Naive thymus-derived CD4-positive, alpha-beta T cell (primary cell): ENCODE results near the gene RAB11B. TPM values are rescaled to one million over a fixed set of nuclear protein-coding genes. Genes with fewer than 3 reads are reported as not detected.
"Not testable (repeated sequence)": the region's sequence is repeated elsewhere in the genome, so short reads cannot be mapped to it uniquely, and the experiment has no call there.

Experiments used
- ATAC-seq: fragments of 150-1000 bp; cut with Tn5 transposase; 2 replicates; pipeline ENCODE4 v1.10.0; 2021; ENCODE audit warnings: mild to moderate bottlenecking, moderate library complexity
- CTCF ChIA-PET: fragments of 350-600 bp; sonication (Branson Sonifier 250); formaldehyde crosslinking; loops from one replicate; lab custom pipeline; 2021; ENCODE audit warnings: antibody characterized with exemption; lab: Charles Lee
- POLR2A ChIA-PET: fragments of 350-600 bp; sonication (Branson Sonifier 250); formaldehyde crosslinking; loops from one replicate; lab custom pipeline; 2021; ENCODE audit warnings: antibody characterized with exemption, inconsistent platforms; lab: Charles Lee
- DNase-seq, 9 donors: peaks; one replicate each; pipeline versions ENCODE4 v3.0.0 to v3.0.0-alpha.2; 2020 to 2022; ENCODE audit warnings: mixed read lengths in 1 of 9
- H3K27ac ChIP-seq: one replicate; pipeline ENCODE4 v1.7.0; 2013; ENCODE audit warnings: mild to moderate bottlenecking, low read depth, low read length, moderate library complexity
- H3K27me3 ChIP-seq, 2 donors: one replicate each; pipeline ENCODE4 v1.7.0; 2013; ENCODE audit warnings: low read length in 2 of 2, mild to moderate bottlenecking in 2 of 2, moderate library complexity in 2 of 2; ENCODE audit not compliant: control insufficient read depth in 2 of 2, insufficient read depth in 2 of 2
- H3K36me3 ChIP-seq, 3 experiments: 1 replicate in 2 of 3; 2 replicates in 1 of 3; pipeline ENCODE4 v1.7.0; 2013; ENCODE audit warnings: low read length in 3 of 3, mild to moderate bottlenecking in 3 of 3, moderate library complexity in 1 of 3; ENCODE audit not compliant: insufficient read depth in 3 of 3, control insufficient read depth in 2 of 3
- H3K4me1 ChIP-seq, 2 donors: one replicate each; pipeline ENCODE4 v1.7.0; 2013; ENCODE audit warnings: low read length in 2 of 2, mild to moderate bottlenecking in 2 of 2, moderate library complexity in 1 of 2; ENCODE audit not compliant: control insufficient read depth in 2 of 2, insufficient read depth in 2 of 2
- H3K4me3 ChIP-seq: 2 replicates; pipeline ENCODE4 v1.7.0; 2013; ENCODE audit warnings: mild to moderate bottlenecking, low read length
- H3K9me3 ChIP-seq, 3 experiments: 1 replicate in 2 of 3; 2 replicates in 1 of 3; pipeline ENCODE4 v1.7.0; 2013; ENCODE audit warnings: low read length in 3 of 3; ENCODE audit not compliant: control insufficient read depth in 2 of 3
- H3K27ac Mint-ChIP-seq, 9 donors: one replicate each; pipeline ENCODE4 v1.8.0; 2020 to 2022; ENCODE audit warnings: mixed read lengths in 9 of 9, mild to moderate bottlenecking in 8 of 9, moderate library complexity in 5 of 9, inconsistent platforms in 2 of 9
- H3K27me3 Mint-ChIP-seq, 5 donors: one replicate each; pipeline ENCODE4 v1.8.0; 2021 to 2022; ENCODE audit warnings: mixed read lengths in 5 of 5, mild to moderate bottlenecking in 1 of 5
- H3K36me3 Mint-ChIP-seq, 5 donors: one replicate each; pipeline ENCODE4 v1.8.0; 2020 to 2022; ENCODE audit warnings: mixed read lengths in 5 of 5, mild to moderate bottlenecking in 3 of 5, inconsistent platforms in 1 of 5
- H3K4me1 Mint-ChIP-seq, 7 donors: one replicate each; pipeline ENCODE4 v1.8.0; 2020 to 2022; ENCODE audit warnings: mixed read lengths in 7 of 7, mild to moderate bottlenecking in 3 of 7, inconsistent platforms in 1 of 7
- H3K4me3 Mint-ChIP-seq, 10 donors: one replicate each; pipeline ENCODE4 v1.8.0; 2020 to 2022; ENCODE audit warnings: mild to moderate bottlenecking in 10 of 10, mixed read lengths in 10 of 10, moderate library complexity in 6 of 10, inconsistent platforms in 2 of 10
- H3K9me3 Mint-ChIP-seq, 11 donors: one replicate each; pipeline ENCODE4 v1.8.0; 2020 to 2022; ENCODE audit warnings: mixed read lengths in 11 of 11, mild to moderate bottlenecking in 4 of 11, inconsistent platforms in 1 of 11, moderate library complexity in 1 of 11
- intact Hi-C, 2 donors: fragments of 100-400 bp; cut with micrococcal nuclease; formaldehyde crosslinking; loops; one replicate each; pipeline ENCODE4 v1.15.1; 2023
- polyA plus RNA-seq, 2 donors: library from polyadenylated mRNA; unstranded; fragments of 300-500 nt; fragmentation: Illumina TruSeq; gene quantifications; one replicate each; pipeline ENCODE4 v1.2.3, GENCODE V29; 2021
- total RNA-seq, 6 experiments: library from RNA in 5 of 6; stranded (reverse) in 5 of 6; gene quantifications; 1 replicate in 5 of 6; 2 replicates in 1 of 6; pipeline ENCODE4 v1.2.3 and lab custom pipeline; 2021 to 2026

Gene RAB11B
- total and polyA plus RNA-seq, 7 experiments from 2014 or later, result 53.1 to 113 (median 95.3) TPM

DNA sequence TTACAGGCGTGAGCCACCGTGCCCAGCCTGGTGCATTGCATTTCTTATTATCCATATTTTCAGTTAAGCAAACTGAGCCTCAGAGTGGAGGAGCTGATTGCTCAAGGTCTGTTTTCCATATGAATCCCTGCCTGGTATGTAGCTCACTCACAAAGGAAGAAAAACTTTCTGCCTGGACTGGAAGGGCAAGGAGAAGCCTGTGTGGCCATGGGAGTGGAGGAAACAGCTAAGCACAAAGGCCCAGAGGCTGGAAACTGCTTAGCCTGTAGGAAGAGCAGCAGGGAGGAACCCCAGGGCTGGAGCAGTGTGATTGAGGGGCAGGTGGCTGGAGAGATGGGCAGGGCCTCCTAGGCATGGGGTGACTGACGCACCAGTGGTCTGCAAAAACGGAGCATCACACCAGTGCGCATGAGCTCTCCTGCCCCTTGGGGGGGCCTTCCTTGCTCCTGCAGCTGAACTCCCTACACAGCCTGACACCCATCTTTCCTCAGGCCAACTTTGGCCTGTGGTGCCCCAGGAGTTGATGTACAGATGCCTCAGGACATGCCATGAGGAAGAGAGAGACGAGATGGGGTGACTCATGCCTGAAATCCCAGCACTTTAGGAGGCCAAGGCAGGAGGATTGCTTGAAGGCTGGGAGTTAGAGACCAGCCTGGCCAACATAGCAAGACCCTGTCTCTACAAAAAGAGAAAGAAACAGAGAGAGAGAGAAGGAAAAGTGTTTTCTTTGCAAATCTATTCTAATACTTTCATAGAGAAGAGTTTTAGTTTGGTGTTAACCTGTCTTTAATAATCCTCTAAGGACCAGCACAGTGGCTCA, 51.8 kb downstream of the RAB11B start:
- POLR2A ChIA-PET, result interaction anchor here (0.6 to 1.0 kb wide), 3 partner anchors 16 to 138 kb away, joined by 3 read pairs; partner anchors contain the start of gene ZNF414
- peaks cover 0 to 15% (median 3%) of the 10 kb centered on the region in 3 experiments for H3K36me3 ChIP-seq

DNA sequence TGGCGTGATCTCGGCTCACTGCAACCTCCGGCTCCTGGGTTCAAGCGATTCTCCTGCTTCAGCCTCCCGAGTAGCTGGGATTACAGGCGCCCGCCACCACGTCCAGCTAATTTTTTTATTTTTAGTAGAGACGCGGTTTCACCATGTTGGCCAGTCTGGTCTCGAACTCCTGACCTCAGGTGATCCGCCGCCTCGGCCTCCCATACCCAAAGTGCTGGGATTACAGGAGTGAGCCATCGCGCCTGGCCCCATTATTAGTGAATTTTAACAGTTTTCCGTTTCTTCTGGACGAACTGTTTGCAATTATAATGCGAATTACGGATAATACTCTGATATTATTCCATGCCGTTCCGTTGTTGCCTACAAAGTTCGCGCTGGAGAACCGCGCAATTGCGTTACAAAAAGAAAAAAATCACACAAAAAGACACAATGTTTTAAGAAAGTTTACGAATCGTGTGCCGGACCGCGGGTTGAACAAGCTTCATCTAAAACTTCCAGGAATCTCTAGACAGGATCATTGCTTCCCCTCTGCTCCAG, 54.0 kb downstream of the RAB11B start:
- intact Hi-C loops, result loop anchor here (1.0 to 2.0 kb wide), 7 partner anchors 31 to 148 kb away; partner anchors contain the start of genes MARCHF2 (in 2 of the 2), NDUFA7 (in 2 of the 2), RAB11B (in 2 of the 2) and RPS28 (in 2 of the 2)
- not testable (repeated sequence) for DNase-seq, H3K9me3 ChIP-seq, H3K27me3 Mint-ChIP-seq, H3K9me3 Mint-ChIP-seq, H3K27me3 ChIP-seq, ATAC-seq
- Mint-ChIP-seq H3K36me3 (peaks cover 4 to 18% (median 12%) of the 10 kb centered on the region in 5 donors), H3K27ac (peak overlapping the region; percentile 95 to 99 (median 98)), H3K4me3 (peak overlapping the region; percentile 87 to 100 (median 98)), H3K4me1 (peaks cover 28 to 46% (median 38%) of the 10 kb centered on the region in 7 donors)
- H3K27ac ChIP-seq, result peak overlapping the region; percentile 98
- peaks cover 3 to 13% (median 4%) of the 10 kb centered on the region in 3 experiments for H3K36me3 ChIP-seq
- ChIA-PET POLR2A (interaction anchor here (0.5 to 4.0 kb wide), 16 partner anchors 9 to 439 kb away, joined by 3 to 32 read pairs (median 4); partner anchors contain the start of genes MARCHF2, RAB11B and ZNF414), CTCF (interaction anchor here (0.6 to 1.4 kb wide), 3 partner anchors 31 to 198 kb away, joined by 4 to 7 read pairs (median 4); partner anchors contain the start of gene MARCHF2)
- H3K4me3 ChIP-seq, result peak overlapping the region; percentile 89
- peaks cover 28 to 34% of the 10 kb centered on the region in 2 donors for H3K4me1 ChIP-seq

More for the DNA sequence above, 51.8 kb downstream of the RAB11B start:
- no peak overlapping the region for H3K27ac ChIP-seq
- no peaks in the 10 kb centered on the region for H3K27me3 ChIP-seq
- Mint-ChIP-seq H3K9me3 (peaks cover 0 to 2% (median 0%) of the 10 kb centered on the region in 11 donors), H3K27me3 (no peaks in the 10 kb centered on the region), H3K27ac (peak overlapping the region in 2 of 9 donors; percentile 17 to 63), H3K4me1 (peaks cover 10 to 23% (median 21%) of the 10 kb centered on the region in 7 donors), H3K36me3 (peaks cover 4 to 8% (median 6%) of the 10 kb centered on the region in 5 donors), H3K4me3 (peak overlapping the region in 6 of 10 donors; percentile 23 to 50 (median 30))
- CTCF ChIA-PET, result no interaction called here
- no peak overlapping the region for H3K4me3 ChIP-seq
- intact Hi-C loops, result no loop called here
- H3K4me1 ChIP-seq, result peaks cover 11 to 18% of the 10 kb centered on the region in 2 donors
- no peak for DNase-seq
- no peaks in the 10 kb centered on the region for H3K9me3 ChIP-seq
- ATAC-seq, result no peak

DNA sequence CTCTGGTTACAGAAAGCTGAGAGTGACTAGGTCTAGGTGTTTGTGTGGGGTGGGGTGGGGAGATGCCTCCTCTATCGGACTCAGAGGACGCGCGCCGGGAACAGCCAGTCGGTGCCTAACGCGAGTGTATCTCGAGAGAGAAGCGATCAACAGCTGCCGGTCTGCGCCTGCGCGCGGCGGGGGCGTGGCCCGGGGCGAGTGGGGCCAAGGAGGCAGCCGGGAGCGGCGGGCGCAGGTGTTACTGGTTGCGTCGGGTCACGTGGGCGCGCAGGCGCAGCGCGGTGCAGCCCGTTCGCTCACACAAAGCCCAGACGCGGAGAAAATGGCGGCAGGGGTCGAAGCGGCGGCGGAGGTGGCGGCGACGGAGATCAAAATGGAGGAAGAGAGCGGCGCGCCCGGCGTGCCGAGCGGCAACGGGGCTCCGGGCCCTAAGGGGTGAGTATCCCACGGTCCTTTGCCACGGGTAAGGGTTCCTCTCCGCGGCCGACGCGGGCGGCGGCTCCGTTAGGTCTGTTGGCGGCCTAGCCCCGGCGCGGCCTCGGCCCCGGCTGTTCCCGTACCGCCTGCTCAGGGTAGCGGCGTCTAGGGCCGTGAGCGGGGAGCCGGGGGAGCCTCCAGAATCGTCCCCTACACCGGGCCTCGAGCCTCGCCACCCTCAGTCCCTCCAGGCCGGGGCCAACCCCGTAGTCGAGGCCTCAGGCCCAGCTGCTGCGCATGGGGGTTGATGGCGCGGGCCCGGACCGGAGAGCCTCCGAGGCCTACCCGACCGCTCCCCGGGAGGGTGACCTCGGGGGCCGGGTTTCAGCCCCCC, 54.7 kb downstream of the RAB11B start, which contains the start of gene HNRNPM:
HNRNPM (plus strand) TSS at position 299 of the 811 bp plus-strand sequence; CDS start at position 323, 24 bp downstream.
- H3K4me3 ChIP-seq, result peak within 1 kb of the TSS; percentile 89

GRCh38 chr19:8445488-8446001, 55.4 kb downstream of the RAB11B start:
- CTCF ChIA-PET, result interaction anchor here (0.9 kb wide), 1 partner anchor 125 kb away, joined by 3 read pairs; no protein-coding TSS in a partner anchor

More for the DNA sequence above, 54.7 kb downstream of the RAB11B start, which contains the start of gene HNRNPM:
- peaks cover 32 to 50% (median 42%) of the 10 kb centered on the region in 7 donors for H3K4me1 Mint-ChIP-seq
- peak within 1 kb of the TSS; percentile 95 to 99 (median 98) for H3K27ac Mint-ChIP-seq
- no peaks in the 10 kb centered on the region for H3K9me3 ChIP-seq
- DNase-seq (peak; percentile 100), ATAC-seq (peak; percentile 97)
- H3K36me3 ChIP-seq, result peaks cover 3 to 13% (median 4%) of the 10 kb centered on the region in 3 experiments
- ChIA-PET POLR2A (interaction anchor here (0.6 to 4.0 kb wide), 16 partner anchors 9 to 440 kb away, joined by 3 to 32 read pairs (median 4); partner anchors contain the start of genes MARCHF2, RAB11B and ZNF414), CTCF (interaction anchor here (0.6 to 1.4 kb wide), 3 partner anchors 32 to 197 kb away, joined by 4 to 7 read pairs (median 4); partner anchors contain the start of gene MARCHF2)
- intact Hi-C loops, result loop anchor here (1.0 to 5.0 kb wide), 8 partner anchors 32 to 147 kb away; partner anchors contain the start of genes MARCHF2 (in 2 of the 2), NDUFA7 (in 2 of the 2), RAB11B (in 2 of the 2) and RPS28 (in 2 of the 2)
- no peaks in the 10 kb centered on the region for H3K27me3 Mint-ChIP-seq
- H3K36me3 Mint-ChIP-seq, result peaks cover 4 to 18% (median 12%) of the 10 kb centered on the region in 5 donors
- H3K4me1 ChIP-seq, result peaks cover 33 to 38% of the 10 kb centered on the region in 2 donors
- peak within 1 kb of the TSS; percentile 87 to 100 (median 98) for H3K4me3 Mint-ChIP-seq
- H3K9me3 Mint-ChIP-seq, result peaks cover 0 to 2% (median 0%) of the 10 kb centered on the region in 11 donors
- peak within 1 kb of the TSS; percentile 98 for H3K27ac ChIP-seq
- H3K27me3 ChIP-seq, result no peaks in the 10 kb centered on the region

DNA sequence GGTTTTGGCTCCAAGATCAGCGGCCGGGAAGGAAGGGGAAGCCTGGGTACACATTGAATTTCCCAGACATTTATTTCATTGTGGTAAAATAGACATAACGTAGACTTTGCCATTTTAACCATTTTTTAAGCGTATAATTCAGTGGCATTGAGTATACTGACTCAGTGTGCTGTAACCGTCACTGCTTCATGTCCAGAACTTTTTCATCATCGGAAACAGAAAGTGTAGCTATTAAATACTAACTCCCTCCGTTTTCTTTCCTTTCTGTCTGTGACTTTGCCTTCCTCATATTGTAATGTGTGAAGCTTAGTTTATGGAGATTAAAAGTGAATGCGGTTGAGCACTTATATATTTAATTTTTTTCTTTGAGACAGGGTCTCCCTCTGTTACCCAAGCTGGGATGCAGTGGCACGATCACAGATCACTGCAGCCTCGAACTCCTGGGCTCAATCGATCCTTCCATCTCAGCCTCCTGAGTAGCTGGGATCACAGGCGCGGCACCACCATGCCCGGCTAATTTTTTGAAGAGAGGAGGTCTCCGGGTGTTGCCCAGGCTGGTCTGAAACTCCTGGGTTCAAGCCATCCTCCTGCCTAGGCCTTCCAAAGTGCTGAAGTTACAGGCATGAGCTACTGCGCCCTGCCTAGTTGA, 56.0 kb downstream of the RAB11B start:
- H3K36me3 Mint-ChIP-seq, result peaks cover 4 to 18% (median 12%) of the 10 kb centered on the region in 5 donors
- peak overlapping the region; percentile 87 to 95 (median 91) for H3K27ac Mint-ChIP-seq
- POLR2A ChIA-PET, result interaction anchor here (0.5 to 4.0 kb wide), 11 partner anchors 10 to 153 kb away, joined by 3 to 32 read pairs (median 4); partner anchors contain the start of genes MARCHF2 and ZNF414
- Histone ChIP-seq H3K27me3 (no peaks in the 10 kb centered on the region), H3K36me3 (peaks cover 3 to 13% (median 4%) of the 10 kb centered on the region in 3 experiments), H3K27ac (peak overlapping the region; percentile 98), H3K4me3 (peak overlapping the region; percentile 89), H3K4me1 (peaks cover 39 to 45% of the 10 kb centered on the region in 2 donors), H3K9me3 (no peaks in the 10 kb centered on the region)
- H3K9me3 Mint-ChIP-seq, result peaks cover 0 to 2% (median 0%) of the 10 kb centered on the region in 11 donors
- CTCF ChIA-PET, result interaction anchor here (0.8 to 2.1 kb wide), 3 partner anchors 10 to 133 kb away, joined by 3 to 6 read pairs (median 6); no protein-coding TSS in a partner anchor
- peak overlapping the region; percentile 85 to 99 (median 93) for H3K4me3 Mint-ChIP-seq
- DNase-seq (no peak), ATAC-seq (no peak)
- intact Hi-C loops, result loop anchor here in 1 of 2 donors (5.0 kb wide), 1 partner anchor 139 kb away; the partner anchor contains the start of gene CD320
- H3K27me3 Mint-ChIP-seq, result no peaks in the 10 kb centered on the region
- H3K4me1 Mint-ChIP-seq, result peaks cover 39 to 62% (median 49%) of the 10 kb centered on the region in 7 donors

More at GRCh38 chr19:8445488-8446001, 55.4 kb downstream of the RAB11B start:
- Histone ChIP-seq H3K4me1 (peaks cover 38 to 44% of the 10 kb centered on the region in 2 donors), H3K27ac (peak overlapping the region; percentile 98), H3K36me3 (peaks cover 3 to 13% (median 4%) of the 10 kb centered on the region in 3 experiments), H3K4me3 (peak overlapping the region; percentile 89), H3K27me3 (no peaks in the 10 kb centered on the region), H3K9me3 (no peaks in the 10 kb centered on the region)
- H3K4me3 Mint-ChIP-seq, result peak overlapping the region; percentile 85 to 99 (median 93)
- H3K4me1 Mint-ChIP-seq, result peaks cover 36 to 56% (median 46%) of the 10 kb centered on the region in 7 donors
- H3K9me3 Mint-ChIP-seq, result peaks cover 0 to 2% (median 0%) of the 10 kb centered on the region in 11 donors
- no peaks in the 10 kb centered on the region for H3K27me3 Mint-ChIP-seq
- H3K27ac Mint-ChIP-seq, result peak overlapping the region; percentile 87 to 95 (median 91)
- POLR2A ChIA-PET, result interaction anchor here (0.5 to 4.0 kb wide), 10 partner anchors 10 to 154 kb away, joined by 3 to 32 read pairs (median 6); partner anchors contain the start of genes MARCHF2 and ZNF414
- DNase-seq (peak in 6 of 9 donors; percentile 10 to 72 (median 30)), ATAC-seq (no peak)
- intact Hi-C loops, result loop anchor here (2.0 to 5.0 kb wide), 3 partner anchors 123 to 138 kb away; partner anchors contain the start of genes NDUFA7 (in 2 of the 2), RPS28 (in 2 of the 2) and CD320 (in 1 of the 2)
- H3K36me3 Mint-ChIP-seq, result peaks cover 4 to 18% (median 12%) of the 10 kb centered on the region in 5 donors
